Fibroblast of skin of right quadriceps (primary cell): ENCODE results near the gene RUSF1.

Experiments
- DNase-seq: peaks from one replicate; pipeline ENCODE4 v3.0.0-alpha.2; 2013

The RUSF1 gene

GRCh38 chr16:31467151-31467773 lies 40.9 kb downstream of the RUSF1 start:
- DNase-seq, result no peak

GRCh38 chr16:31466381-31466841 lies 41.8 kb downstream of the RUSF1 start:
- no peak for DNase-seq

GRCh38 chr16:31465788-31466370 lies 42.3 kb downstream of the RUSF1 start:
- no peak for DNase-seq

GRCh38 chr16:31464781-31465260 lies 43.4 kb downstream of the RUSF1 start:
- no peak for DNase-seq

- DNase-seq, result no peak
Measured at GRCh38 chr16:31464348-31464769, 43.8 kb downstream of the RUSF1 start.

- DNase-seq, result no peak
Measured at GRCh38 chr16:31461921-31462804, 46.0 kb downstream of the RUSF1 start.

GRCh38 chr16:31461201-31461920 lies 46.8 kb downstream of the RUSF1 start:
- DNase-seq, result no peak

- DNase-seq, result peak; percentile 68
Measured at GRCh38 chr16:31460582-31461002, 47.6 kb downstream of the RUSF1 start.

GRCh38 chr16:31459687-31460581 lies 48.3 kb downstream of the RUSF1 start:
- peak; percentile 99 for DNase-seq

- DNase-seq, result peak; percentile 98
Measured at GRCh38 chr16:31458844-31459686, 49.1 kb downstream of the RUSF1 start, which contains the start of gene ARMC5. TSS of gene ARMC5 (plus strand) at chr16:31459501. CDS start at chr16:31459525, 24 bp downstream.

- DNase-seq, result no peak
Measured at GRCh38 chr16:31458073-31458843, 49.9 kb downstream of the RUSF1 start.

GRCh38 chr16:31456988-31457360 lies 51.2 kb downstream of the RUSF1 start:
- DNase-seq, result no peak

GRCh38 chr16:31455601-31456314 lies 52.4 kb downstream of the RUSF1 start:
- no peak for DNase-seq

GRCh38 chr16:31453255-31454204 lies 54.7 kb downstream of the RUSF1 start:
- peak; percentile 56 for DNase-seq

GRCh38 chr16:31452631-31453106 lies 55.5 kb downstream of the RUSF1 start:
- DNase-seq, result peak; percentile 90

- peak; percentile 75 for DNase-seq
Measured at GRCh38 chr16:31451681-31452351, 56.4 kb downstream of the RUSF1 start.

- no peak for DNase-seq
Measured at GRCh38 chr16:31451201-31451600, 57.0 kb downstream of the RUSF1 start.
